ENCODE results near the gene CHMP1A.

GRCh38 chr16:89616623-89617022 lies 40.9 kb downstream of the CHMP1A start:
- no peak for TF ChIP-seq CTCF (IDR thresholded peaks at IDR 0.05)
- TF ChIP-seq POLR2A (IDR thresholded peaks at IDR 0.05) = no peak

Measured in body of pancreas (tissue), 4 donors.